GM23338 (cell line): ENCODE data around the gene DCAF4. TPM values are rescaled to one million over a fixed set of nuclear protein-coding genes. Genes with fewer than 3 reads are reported as not detected.

Experiments used
- ATAC-seq: fragments of 200-7000 bp; cut with Tn5 transposase; 3 replicates; pipeline ENCODE4 v1.9.1; 2020
- DNase-seq: peaks from one replicate; pipeline ENCODE4 v3.0.0-alpha.2; 2015; ENCODE audit warnings: low spot score
- H2AFZ ChIP-seq: fragments of 200-600 bp; sonication (generic); 2 replicates; pipeline ENCODE4 v1.8.0; 2016; ENCODE audit warnings: antibody characterized with exemption, mild to moderate bottlenecking, moderate library complexity
- H3F3A ChIP-seq: fragments of 200-600 bp; sonication (generic); replicated peaks from 2 replicates; pipeline ENCODE4 v1.8.0; 2017; ENCODE audit warnings: antibody characterized with exemption, mixed run types, low read depth
- H3K27ac ChIP-seq: fragments of 200-600 bp; sonication (generic); 2 replicates; pipeline ENCODE4 v1.6.1; 2016; ENCODE audit warnings: low read depth
- H3K27me3 ChIP-seq: fragments of 200-600 bp; sonication (generic); 2 replicates; pipeline ENCODE4 v1.8.0; 2016; ENCODE audit warnings: mild to moderate bottlenecking, mixed run types, moderate library complexity; ENCODE audit not compliant: insufficient read depth
- H3K36me3 ChIP-seq: fragments of 200-600 bp; sonication (generic); 2 replicates; pipeline ENCODE4 v1.8.0; 2016; ENCODE audit warnings: mild to moderate bottlenecking; ENCODE audit not compliant: insufficient read depth
- H3K4me1 ChIP-seq: fragments of 200-600 bp; sonication (generic); 2 replicates; pipeline ENCODE4 v1.8.0; 2016; ENCODE audit warnings: mild to moderate bottlenecking, moderate library complexity; ENCODE audit not compliant: insufficient read depth
- H3K4me2 ChIP-seq: fragments of 200-600 bp; sonication (generic); 2 replicates; pipeline ENCODE4 v1.7.1; 2017; ENCODE audit warnings: mixed run types
- H3K4me3 ChIP-seq: fragments of 200-600 bp; sonication (generic); 2 replicates; pipeline ENCODE4 v1.6.1; 2016; ENCODE audit warnings: mixed run types
- H3K79me2 ChIP-seq: fragments of 200-600 bp; sonication (generic); replicated peaks from 2 replicates; pipeline ENCODE4 v1.8.0; 2017; ENCODE audit warnings: mild to moderate bottlenecking; ENCODE audit not compliant: insufficient read depth
- H3K9me2 ChIP-seq: fragments of 200-600 bp; sonication (generic); 2 replicates; pipeline ENCODE4 v1.8.0; 2017; ENCODE audit not compliant: insufficient read depth
- H4K20me1 ChIP-seq: fragments of 200-600 bp; sonication (generic); replicated peaks from 2 replicates; pipeline ENCODE4 v1.8.0; 2017; ENCODE audit warnings: mild to moderate bottlenecking; ENCODE audit not compliant: insufficient read depth
- H3K27ac Mint-ChIP-seq: 2 replicates; pipeline ENCODE4 v1.8.0; 2020; ENCODE audit warnings: inconsistent platforms, mild to moderate bottlenecking, moderate library complexity, mixed read lengths
- H3K27me3 Mint-ChIP-seq: 3 replicates; pipeline ENCODE4 v1.8.0; 2022; ENCODE audit warnings: low read depth, mild to moderate bottlenecking, moderate library complexity, mixed read lengths, inconsistent platforms; ENCODE audit not compliant: insufficient read depth, poor library complexity
- H3K36me3 Mint-ChIP-seq: 3 replicates; pipeline ENCODE4 v1.8.0; 2021; ENCODE audit warnings: low read depth, mild to moderate bottlenecking, inconsistent platforms, moderate library complexity, mixed read lengths
- H3K4me1 Mint-ChIP-seq: 3 replicates; pipeline ENCODE4 v1.8.0; 2020; ENCODE audit warnings: mild to moderate bottlenecking, inconsistent platforms, mixed read lengths
- H3K4me3 Mint-ChIP-seq: 3 replicates; pipeline ENCODE4 v1.8.0; 2021; ENCODE audit warnings: moderate library complexity, mild to moderate bottlenecking, inconsistent platforms, mixed read lengths
- H3K9me3 Mint-ChIP-seq: 3 replicates; pipeline ENCODE4 v1.8.0; 2020; ENCODE audit warnings: moderate library complexity, mild to moderate bottlenecking, inconsistent platforms, mixed read lengths
- CREB1 ChIP-seq: fragments of 250-450 bp; sonication (Bioruptor Pico); IDR thresholded peaks from 2 replicates; pipeline ENCODE4 v1.5.0; 2020; ENCODE audit warnings: low read depth, mild to moderate bottlenecking, moderate library complexity
- POLR2AphosphoS5 ChIP-seq: IDR thresholded peaks from 2 replicates; pipeline ENCODE4 v1.6.1; 2016; ENCODE audit warnings: antibody characterized with exemption, low read depth
- ZNF114 ChIP-seq: fragments of 250-450 bp; sonication (Bioruptor Pico); IDR thresholded peaks from 2 replicates; pipeline ENCODE4 v1.5.0; 2020; ENCODE audit warnings: mild to moderate bottlenecking, moderate library complexity
- ZNF331 ChIP-seq: fragments of 250-450 bp; sonication (Bioruptor Pico); IDR thresholded peaks from 2 replicates; pipeline ENCODE4 v1.5.0; 2020; ENCODE audit warnings: low read depth, mild to moderate bottlenecking, moderate library complexity
- polyA plus RNA-seq: library from polyadenylated mRNA; unstranded; fragments of >200 nt; fragmentation: Nextera tagmentation; extraction: Ambion mirVana; gene quantifications from 2 replicates; pipeline ENCODE4 v1.2.1, GENCODE V29; 2016
- total RNA-seq: library from RNA; depleted of rRNA; stranded (reverse); fragments of >200 nt; shearing (Covaris generic); gene quantifications from 2 replicates; pipeline ENCODE4 v1.2.3, GENCODE V29; 2014
- TF ChIP-seq, protein P1 (sequence below): fragments of 250-450 bp; sonication (Bioruptor Pico); IDR thresholded peaks from 2 replicates; pipeline ENCODE4 v1.5.0; 2020; ENCODE audit warnings: mild to moderate bottlenecking, moderate library complexity
- TF ChIP-seq, protein P2 (sequence below): IDR thresholded peaks from 2 replicates; pipeline ENCODE4 v1.6.1; 2016; ENCODE audit warnings: antibody characterized with exemption
- TF ChIP-seq, protein P3 (sequence below): IDR thresholded peaks from one replicate; pipeline ENCODE4 v1.6.1; 2018; ENCODE audit warnings: antibody characterized with exemption; ENCODE audit not compliant: unreplicated experiment

Gene DCAF4
- total and polyA plus RNA-seq, 2 experiments from 2014 or later = 17.5 to 39.3 TPM

DNA sequence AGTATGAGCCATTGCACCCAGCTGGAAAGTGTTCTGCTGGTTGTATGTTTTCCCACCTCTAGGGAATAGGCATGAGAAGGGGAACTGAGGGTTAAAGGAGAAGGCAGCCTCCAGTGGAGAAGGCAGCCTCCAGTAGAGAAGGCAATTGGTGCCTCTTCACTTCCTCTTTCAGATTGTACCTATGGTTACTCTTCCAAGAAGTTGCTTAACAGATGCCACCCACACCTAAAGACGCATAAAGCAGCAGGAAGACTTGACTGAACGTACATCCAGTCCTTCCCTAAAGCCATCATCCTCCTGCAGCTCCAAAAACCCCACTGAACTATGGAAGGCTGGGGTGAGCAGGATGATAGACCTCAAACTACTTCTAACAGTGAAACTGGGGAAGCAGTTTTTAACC, 45.4 kb upstream of the DCAF4 start (continued):
- TF ChIP-seq, protein P1, sequence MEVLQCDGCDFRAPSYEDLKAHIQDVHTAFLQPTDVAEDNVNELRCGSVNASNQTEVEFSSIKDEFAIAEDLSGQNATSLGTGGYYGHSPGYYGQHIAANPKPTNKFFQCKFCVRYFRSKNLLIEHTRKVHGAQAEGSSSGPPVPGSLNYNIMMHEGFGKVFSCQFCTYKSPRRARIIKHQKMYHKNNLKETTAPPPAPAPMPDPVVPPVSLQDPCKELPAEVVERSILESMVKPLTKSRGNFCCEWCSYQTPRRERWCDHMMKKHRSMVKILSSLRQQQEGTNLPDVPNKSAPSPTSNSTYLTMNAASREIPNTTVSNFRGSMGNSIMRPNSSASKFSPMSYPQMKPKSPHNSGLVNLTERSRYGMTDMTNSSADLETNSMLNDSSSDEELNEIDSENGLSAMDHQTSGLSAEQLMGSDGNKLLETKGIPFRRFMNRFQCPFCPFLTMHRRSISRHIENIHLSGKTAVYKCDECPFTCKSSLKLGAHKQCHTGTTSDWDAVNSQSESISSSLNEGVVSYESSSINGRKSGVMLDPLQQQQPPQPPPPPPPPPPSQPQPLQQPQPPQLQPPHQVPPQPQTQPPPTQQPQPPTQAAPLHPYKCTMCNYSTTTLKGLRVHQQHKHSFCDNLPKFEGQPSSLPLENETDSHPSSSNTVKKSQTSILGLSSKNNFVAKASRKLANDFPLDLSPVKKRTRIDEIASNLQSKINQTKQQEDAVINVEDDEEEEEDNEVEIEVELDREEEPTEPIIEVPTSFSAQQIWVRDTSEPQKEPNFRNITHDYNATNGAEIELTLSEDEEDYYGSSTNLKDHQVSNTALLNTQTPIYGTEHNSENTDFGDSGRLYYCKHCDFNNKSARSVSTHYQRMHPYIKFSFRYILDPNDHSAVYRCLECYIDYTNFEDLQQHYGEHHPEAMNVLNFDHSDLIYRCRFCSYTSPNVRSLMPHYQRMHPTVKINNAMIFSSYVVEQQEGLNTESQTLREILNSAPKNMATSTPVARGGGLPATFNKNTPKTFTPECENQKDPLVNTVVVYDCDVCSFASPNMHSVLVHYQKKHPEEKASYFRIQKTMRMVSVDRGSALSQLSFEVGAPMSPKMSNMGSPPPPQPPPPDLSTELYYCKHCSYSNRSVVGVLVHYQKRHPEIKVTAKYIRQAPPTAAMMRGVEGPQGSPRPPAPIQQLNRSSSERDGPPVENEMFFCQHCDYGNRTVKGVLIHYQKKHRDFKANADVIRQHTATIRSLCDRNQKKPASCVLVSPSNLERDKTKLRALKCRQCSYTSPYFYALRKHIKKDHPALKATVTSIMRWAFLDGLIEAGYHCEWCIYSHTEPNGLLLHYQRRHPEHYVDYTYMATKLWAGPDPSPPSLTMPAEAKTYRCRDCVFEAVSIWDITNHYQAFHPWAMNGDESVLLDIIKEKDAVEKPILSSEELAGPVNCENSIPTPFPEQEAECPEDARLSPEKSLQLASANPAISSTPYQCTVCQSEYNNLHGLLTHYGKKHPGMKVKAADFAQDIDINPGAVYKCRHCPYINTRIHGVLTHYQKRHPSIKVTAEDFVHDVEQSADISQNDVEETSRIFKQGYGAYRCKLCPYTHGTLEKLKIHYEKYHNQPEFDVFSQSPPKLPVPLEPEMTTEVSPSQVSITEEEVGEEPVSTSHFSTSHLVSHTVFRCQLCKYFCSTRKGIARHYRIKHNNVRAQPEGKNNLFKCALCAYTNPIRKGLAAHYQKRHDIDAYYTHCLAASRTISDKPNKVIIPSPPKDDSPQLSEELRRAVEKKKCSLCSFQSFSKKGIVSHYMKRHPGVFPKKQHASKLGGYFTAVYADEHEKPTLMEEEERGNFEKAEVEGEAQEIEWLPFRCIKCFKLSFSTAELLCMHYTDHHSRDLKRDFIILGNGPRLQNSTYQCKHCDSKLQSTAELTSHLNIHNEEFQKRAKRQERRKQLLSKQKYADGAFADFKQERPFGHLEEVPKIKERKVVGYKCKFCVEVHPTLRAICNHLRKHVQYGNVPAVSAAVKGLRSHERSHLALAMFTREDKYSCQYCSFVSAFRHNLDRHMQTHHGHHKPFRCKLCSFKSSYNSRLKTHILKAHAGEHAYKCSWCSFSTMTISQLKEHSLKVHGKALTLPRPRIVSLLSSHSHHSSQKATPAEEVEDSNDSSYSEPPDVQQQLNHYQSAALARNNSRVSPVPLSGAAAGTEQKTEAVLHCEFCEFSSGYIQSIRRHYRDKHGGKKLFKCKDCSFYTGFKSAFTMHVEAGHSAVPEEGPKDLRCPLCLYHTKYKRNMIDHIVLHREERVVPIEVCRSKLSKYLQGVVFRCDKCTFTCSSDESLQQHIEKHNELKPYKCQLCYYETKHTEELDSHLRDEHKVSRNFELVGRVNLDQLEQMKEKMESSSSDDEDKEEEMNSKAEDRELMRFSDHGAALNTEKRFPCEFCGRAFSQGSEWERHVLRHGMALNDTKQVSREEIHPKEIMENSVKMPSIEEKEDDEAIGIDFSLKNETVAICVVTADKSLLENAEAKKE (CRISPR knock-in tag) = no peak
- TF ChIP-seq CREB1 = no peak
- no peak for TF ChIP-seq ZNF114
- TF ChIP-seq, protein P2, sequence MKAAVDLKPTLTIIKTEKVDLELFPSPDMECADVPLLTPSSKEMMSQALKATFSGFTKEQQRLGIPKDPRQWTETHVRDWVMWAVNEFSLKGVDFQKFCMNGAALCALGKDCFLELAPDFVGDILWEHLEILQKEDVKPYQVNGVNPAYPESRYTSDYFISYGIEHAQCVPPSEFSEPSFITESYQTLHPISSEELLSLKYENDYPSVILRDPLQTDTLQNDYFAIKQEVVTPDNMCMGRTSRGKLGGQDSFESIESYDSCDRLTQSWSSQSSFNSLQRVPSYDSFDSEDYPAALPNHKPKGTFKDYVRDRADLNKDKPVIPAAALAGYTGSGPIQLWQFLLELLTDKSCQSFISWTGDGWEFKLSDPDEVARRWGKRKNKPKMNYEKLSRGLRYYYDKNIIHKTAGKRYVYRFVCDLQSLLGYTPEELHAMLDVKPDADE = no peak

DNA sequence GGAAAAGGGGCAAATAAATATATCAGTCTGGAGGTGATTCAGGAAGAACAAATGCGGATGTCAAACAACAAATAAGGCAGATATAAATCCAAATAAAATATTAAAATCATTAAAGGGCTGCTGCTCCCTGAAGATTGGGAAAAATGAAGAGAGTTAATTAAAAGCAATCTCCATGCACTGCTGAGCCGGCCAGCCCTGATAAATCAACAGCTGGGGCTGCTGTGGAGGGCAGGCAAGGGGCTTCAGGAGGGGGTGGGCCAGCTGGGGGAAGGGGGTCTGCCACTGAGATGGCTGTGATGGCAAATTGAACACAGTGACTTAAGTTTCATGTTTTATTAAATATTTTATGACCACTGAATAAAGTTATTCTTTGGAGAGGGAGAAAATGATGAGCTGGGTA, 44.7 kb upstream of the DCAF4 start:
- H3K27me3 ChIP-seq = no peaks in the 10 kb centered on the region
- no peak overlapping the region for H2AFZ ChIP-seq
- H3K36me3 Mint-ChIP-seq = peaks cover 4% of the 10 kb centered on the region; the same call in 1 of the 3 replicates
- no peak overlapping the region for H3K4me3 Mint-ChIP-seq
- no peaks in the 10 kb centered on the region for H4K20me1 ChIP-seq
- H3K4me3 ChIP-seq = no peak overlapping the region
- 0 out of 2 replicates have a peak, but pooled peaks cover 9% of the 10 kb centered on the region for H3K9me2 ChIP-seq
- no peak overlapping the region for H3K27ac Mint-ChIP-seq
- peaks cover 19% of the 10 kb centered on the region for H3K4me1 ChIP-seq
- no peak overlapping the region for H3K27ac ChIP-seq
- H3K36me3 ChIP-seq = no peaks in the 10 kb centered on the region
- no peak overlapping the region for H3K4me2 ChIP-seq
- no peak for DNase-seq
- H3K79me2 ChIP-seq = no peaks in the 10 kb centered on the region
- peaks cover 8% of the 10 kb centered on the region for H3K27me3 Mint-ChIP-seq
- no peak for ATAC-seq
- H3K9me3 Mint-ChIP-seq = peaks cover 9% of the 10 kb centered on the region; the same call in 1 of the 3 replicates
- H3F3A ChIP-seq = no peaks in the 10 kb centered on the region
- peaks cover 16% of the 10 kb centered on the region for H3K4me1 Mint-ChIP-seq
- TF ChIP-seq, protein P2 = no peak
- TF ChIP-seq POLR2AphosphoS5 (no peak), ZNF331 (CRISPR knock-in tag) (no peak)
- TF ChIP-seq, protein P3, sequence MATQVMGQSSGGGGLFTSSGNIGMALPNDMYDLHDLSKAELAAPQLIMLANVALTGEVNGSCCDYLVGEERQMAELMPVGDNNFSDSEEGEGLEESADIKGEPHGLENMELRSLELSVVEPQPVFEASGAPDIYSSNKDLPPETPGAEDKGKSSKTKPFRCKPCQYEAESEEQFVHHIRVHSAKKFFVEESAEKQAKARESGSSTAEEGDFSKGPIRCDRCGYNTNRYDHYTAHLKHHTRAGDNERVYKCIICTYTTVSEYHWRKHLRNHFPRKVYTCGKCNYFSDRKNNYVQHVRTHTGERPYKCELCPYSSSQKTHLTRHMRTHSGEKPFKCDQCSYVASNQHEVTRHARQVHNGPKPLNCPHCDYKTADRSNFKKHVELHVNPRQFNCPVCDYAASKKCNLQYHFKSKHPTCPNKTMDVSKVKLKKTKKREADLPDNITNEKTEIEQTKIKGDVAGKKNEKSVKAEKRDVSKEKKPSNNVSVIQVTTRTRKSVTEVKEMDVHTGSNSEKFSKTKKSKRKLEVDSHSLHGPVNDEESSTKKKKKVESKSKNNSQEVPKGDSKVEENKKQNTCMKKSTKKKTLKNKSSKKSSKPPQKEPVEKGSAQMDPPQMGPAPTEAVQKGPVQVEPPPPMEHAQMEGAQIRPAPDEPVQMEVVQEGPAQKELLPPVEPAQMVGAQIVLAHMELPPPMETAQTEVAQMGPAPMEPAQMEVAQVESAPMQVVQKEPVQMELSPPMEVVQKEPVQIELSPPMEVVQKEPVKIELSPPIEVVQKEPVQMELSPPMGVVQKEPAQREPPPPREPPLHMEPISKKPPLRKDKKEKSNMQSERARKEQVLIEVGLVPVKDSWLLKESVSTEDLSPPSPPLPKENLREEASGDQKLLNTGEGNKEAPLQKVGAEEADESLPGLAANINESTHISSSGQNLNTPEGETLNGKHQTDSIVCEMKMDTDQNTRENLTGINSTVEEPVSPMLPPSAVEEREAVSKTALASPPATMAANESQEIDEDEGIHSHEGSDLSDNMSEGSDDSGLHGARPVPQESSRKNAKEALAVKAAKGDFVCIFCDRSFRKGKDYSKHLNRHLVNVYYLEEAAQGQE = no peak
